Central memory CD8-positive, alpha-beta T cell (primary cell): ENCODE measurements around the gene DPEP3.

Source experiments
- ATAC-seq: fragments of 150-1000 bp; cut with Tn5 transposase; replicated peaks from 2 replicates; pipeline ENCODE4 v1.10.0; 2022; ENCODE audit warnings: mild to moderate bottlenecking, moderate FRiP score, moderate number of reproducible peaks; ENCODE audit not compliant: poor library complexity, severe bottlenecking; ENCODE audit errors: extremely low read depth
- DNase-seq, 2 donors: peaks; one replicate each; pipeline ENCODE4 v3.0.0; 2021; ENCODE audit warnings: low spot score in 2 of 2
- H3K27ac Mint-ChIP-seq: one replicate; pipeline ENCODE4 v1.8.0; 2022; ENCODE audit warnings: low read depth, mild to moderate bottlenecking, moderate library complexity, mixed read lengths
- H3K27me3 Mint-ChIP-seq: one replicate; pipeline ENCODE4 v1.8.0; 2022; ENCODE audit warnings: mixed read lengths
- H3K36me3 Mint-ChIP-seq: one replicate; pipeline ENCODE4 v1.8.0; 2022; ENCODE audit warnings: mild to moderate bottlenecking, moderate library complexity, mixed read lengths; ENCODE audit not compliant: insufficient read depth
- H3K4me1 Mint-ChIP-seq: one replicate; pipeline ENCODE4 v1.8.0; 2022; ENCODE audit warnings: mixed read lengths
- H3K4me3 Mint-ChIP-seq: one replicate; pipeline ENCODE4 v1.8.0; 2022; ENCODE audit warnings: mild to moderate bottlenecking, moderate library complexity, mixed read lengths
- H3K9me3 Mint-ChIP-seq: one replicate; pipeline ENCODE4 v1.8.0; 2022; ENCODE audit warnings: mixed read lengths

DPEP3 gene

DNA sequence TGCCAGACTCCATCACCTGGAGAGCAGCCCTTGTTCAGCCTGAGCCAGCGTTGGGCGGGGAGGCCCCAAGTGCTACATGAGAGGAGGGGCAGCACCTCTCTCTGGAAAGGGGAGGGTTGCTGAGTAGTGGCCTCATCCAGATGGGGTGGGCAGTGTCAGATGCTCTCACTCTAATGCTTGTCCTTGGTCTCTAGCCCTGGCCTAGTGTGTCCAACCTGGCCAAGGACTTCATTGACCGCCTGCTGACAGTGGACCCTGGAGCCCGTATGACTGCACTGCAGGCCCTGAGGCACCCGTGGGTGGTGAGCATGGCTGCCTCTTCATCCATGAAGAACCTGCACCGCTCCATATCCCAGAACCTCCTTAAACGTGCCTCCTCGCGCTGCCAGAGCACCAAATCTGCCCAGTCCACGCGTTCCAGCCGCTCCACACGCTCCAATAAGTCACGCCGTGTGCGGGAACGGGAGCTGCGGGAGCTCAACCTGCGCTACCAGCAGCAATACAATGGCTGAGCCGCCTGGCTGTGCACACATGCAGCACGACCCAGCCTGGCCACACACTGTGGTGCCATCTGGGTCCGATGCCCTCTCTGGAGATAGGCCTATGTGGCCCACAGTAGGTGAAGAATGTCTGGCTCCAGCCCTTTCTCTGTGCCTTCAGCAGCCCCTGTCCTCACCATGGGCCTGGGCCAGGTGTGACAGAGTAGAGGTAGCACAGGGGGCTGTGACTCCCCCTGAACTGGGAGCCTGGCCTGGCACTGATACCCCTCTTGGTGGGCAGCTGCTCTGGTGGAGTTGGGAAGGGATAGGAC is 53.0 kb downstream of the DPEP3 start:
- no peak overlapping the region for H3K27ac Mint-ChIP-seq
- no peaks in the 10 kb centered on the region for H3K4me1 Mint-ChIP-seq
- no peak for ATAC-seq
- no peaks in the 10 kb centered on the region for H3K27me3 Mint-ChIP-seq
- no peak for DNase-seq
- no peaks in the 10 kb centered on the region for H3K9me3 Mint-ChIP-seq
- no peak overlapping the region for H3K4me3 Mint-ChIP-seq
- H3K36me3 Mint-ChIP-seq, result peaks cover 16% of the 10 kb centered on the region

DNA sequence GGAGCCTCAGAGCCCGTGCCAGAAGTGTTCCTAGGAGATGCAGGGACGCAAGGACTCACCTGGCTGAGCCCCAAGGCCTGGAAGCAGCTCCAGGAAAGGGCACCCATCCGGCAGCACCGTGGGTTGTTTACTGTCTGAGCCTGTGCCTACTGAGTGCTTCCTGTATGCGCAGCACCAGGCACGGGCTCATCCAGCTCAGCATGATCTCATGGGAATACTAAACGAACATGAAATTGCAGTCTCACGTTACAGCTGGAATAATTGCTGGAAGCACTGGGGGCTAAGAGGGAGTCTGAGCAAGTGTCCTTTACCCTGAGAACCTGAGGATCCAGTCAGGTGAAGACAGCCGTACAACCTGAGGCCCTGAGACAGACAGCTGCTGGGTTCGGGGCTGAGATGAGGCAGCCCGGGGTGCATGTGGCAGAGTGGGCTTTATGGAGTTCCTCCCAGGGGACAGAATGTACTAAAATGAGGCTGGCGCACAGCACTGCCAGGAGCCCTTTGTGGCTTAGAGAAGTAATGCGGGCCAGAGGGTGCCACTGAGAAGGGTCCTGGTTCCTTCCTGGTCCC is 54.0 kb downstream of the DPEP3 start:
- peaks cover 13% of the 10 kb centered on the region for H3K36me3 Mint-ChIP-seq

More for the DNA sequence above, 54.0 kb downstream of the DPEP3 start:
- Mint-ChIP-seq H3K4me3 (no peak overlapping the region), H3K4me1 (no peaks in the 10 kb centered on the region), H3K27ac (peak overlapping the region; percentile 67), H3K27me3 (no peaks in the 10 kb centered on the region), H3K9me3 (no peaks in the 10 kb centered on the region)
- ATAC-seq (no peak), DNase-seq (no peak)
